ENCODE measurements around the gene FBXL17. TPM values are rescaled to one million over a fixed set of nuclear protein-coding genes. Genes with fewer than 3 reads are reported as not detected.

Gene FBXL17
- total RNA-seq, 1 experiment from 2014 or later: 5.3 TPM

DNA sequence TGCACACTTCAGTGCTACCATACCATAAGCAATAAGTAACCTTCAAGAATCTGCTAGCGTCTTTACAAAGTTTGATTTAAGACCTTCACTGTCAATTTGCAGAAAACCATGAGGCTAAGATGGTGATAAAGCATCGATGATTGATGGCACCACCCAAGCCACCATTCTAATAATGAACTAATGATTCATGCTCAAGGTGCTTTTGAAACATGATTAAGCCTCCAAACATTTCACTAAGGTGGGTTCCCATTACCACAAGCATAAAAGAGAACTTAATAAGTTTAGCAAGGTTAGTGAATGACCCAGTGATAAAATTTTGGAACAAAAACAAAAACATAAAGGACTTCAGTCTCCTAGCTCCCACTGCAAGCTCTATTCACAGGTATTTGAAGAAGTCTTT lies 214.7 kb downstream of the FBXL17 start:
- no peak overlapping the region for H2BK5ac ChIP-seq (ENCODE audit: insufficient read length, low read length)
- no peak overlapping the region for H2BK15ac ChIP-seq (ENCODE audit: low read depth, low read length)
- H4K5ac ChIP-seq (ENCODE audit: insufficient read length, low read depth, low read length): no peak overlapping the region
- H3K79me1 ChIP-seq (ENCODE audit: insufficient read depth, low read depth, low read length, poor library complexity, severe bottlenecking): no peaks in the 10 kb centered on the region
- H2AFZ ChIP-seq (ENCODE audit: low read length): no peak overlapping the region
- DNase-seq: no peak
- no peak overlapping the region for H3T11ph ChIP-seq (ENCODE audit: low read length)
- H3K27me3 Mint-ChIP-seq (ENCODE audit: low read depth): no peaks in the 10 kb centered on the region
- no peak overlapping the region for H2BK120ac ChIP-seq (ENCODE audit: low read depth, low read length, poor library complexity, severe bottlenecking)
- no peak overlapping the region for H3K9ac ChIP-seq (ENCODE audit: extremely low read depth, insufficient read length, low read length)
- H4K91ac ChIP-seq (ENCODE audit: insufficient read length, low read depth, low read length): no peak overlapping the region
- no peak overlapping the region for H3K23ac ChIP-seq (ENCODE audit: insufficient read length, low read depth, low read length)
- H3K27ac ChIP-seq (ENCODE audit: insufficient read length, low read depth, low read length): no peak overlapping the region
- no peaks in the 10 kb centered on the region for H3K27me3 ChIP-seq (ENCODE audit: insufficient read depth, low read length)
- no peaks in the 10 kb centered on the region for H3K4me1 Mint-ChIP-seq
- H3K4me2 ChIP-seq (ENCODE audit: insufficient read depth, insufficient read length, low read length): no peak overlapping the region
- no peaks in the 10 kb centered on the region for H3K9me3 ChIP-seq (ENCODE audit: control insufficient read depth, low read depth, low read length)
- H3K14ac ChIP-seq (ENCODE audit: insufficient read depth, low read length): no peak overlapping the region
- no peak overlapping the region for H2BK12ac ChIP-seq (ENCODE audit: insufficient read length, low read depth, low read length)
- no peak overlapping the region for H2AK5ac ChIP-seq (ENCODE audit: insufficient read length, low read length)
- H3K4ac ChIP-seq (ENCODE audit: low read depth, low read length): no peak overlapping the region
- no peak overlapping the region for H3K27ac Mint-ChIP-seq
- WGBS (ENCODE audit: extremely low coverage, insufficient read length, low lambda C conversion rate): no CpG with 5 or more reads among the region's 2 CpGs
- H3K56ac ChIP-seq (ENCODE audit: insufficient read length, low read depth, low read length): no peak overlapping the region
- H4K8ac ChIP-seq (replicated peaks; ENCODE audit: insufficient read length, low read depth, low read length): no peak overlapping the region
- peaks cover 6% of the 10 kb centered on the region in 2 experiments; a peak in 4 of 5 replicates for H3K9me3 Mint-ChIP-seq
- H3K18ac ChIP-seq (ENCODE audit: insufficient read length, low read depth, low read length): no peak overlapping the region
- no peaks in the 10 kb centered on the region for H3K4me1 ChIP-seq (ENCODE audit: insufficient read depth, low read length)
- no peak overlapping the region for H2BK20ac ChIP-seq (ENCODE audit: low read depth, low read length, poor library complexity, severe bottlenecking)
- H3K4me3 Mint-ChIP-seq: no peak overlapping the region
- H3K79me2 ChIP-seq (ENCODE audit: insufficient read depth, low read length): no peaks in the 10 kb centered on the region
- TF ChIP-seq CTCF (conservative IDR thresholded peaks at IDR 0.05): no peak
- peaks cover 5 to 7% (median 7%) of the 10 kb centered on the region in 3 experiments; a peak in 6 of 7 replicates for H3K36me3 Mint-ChIP-seq (ENCODE audit: insufficient read depth in 1 of 3, low read depth in 3 of 3)
- no peaks in the 10 kb centered on the region for H3K23me2 ChIP-seq (ENCODE audit: insufficient read length, low read depth, low read length, poor library complexity, severe bottlenecking)
- H4K20me1 ChIP-seq (ENCODE audit: control insufficient read depth, insufficient read depth, insufficient read length): no peaks in the 10 kb centered on the region
